Erythroblast (primary cell): ENCODE data around the gene TGFBR1.
"Not testable (repeated sequence)": the region's sequence is repeated elsewhere in the genome, so short reads cannot be mapped to it uniquely, and the experiment has no call there.

ENCODE experiments used
- DNase-seq, 2 experiments: peaks; one replicate each; lab custom pipeline; 2025; lab: John Stamatoyannopoulos, UW
- GATA1 ChIP-seq: IDR thresholded peaks from 2 replicates; pipeline ENCODE4 v1.6.1; 2011; ENCODE audit warnings: low read depth, mild to moderate bottlenecking, control low read depth, low read length, moderate library complexity
- POLR2A ChIP-seq: IDR thresholded peaks from 2 replicates; pipeline ENCODE4 v1.6.1; 2011; ENCODE audit warnings: mild to moderate bottlenecking, low read length

TGFBR1 gene

GRCh38 chr9:99192786-99193465, 88.0 kb downstream of the TGFBR1 start:
- DNase-seq = no peak

GRCh38 chr9:99193466-99193821, 88.5 kb downstream of the TGFBR1 start:
- TF ChIP-seq POLR2A = no peak
- no peak for TF ChIP-seq GATA1
- DNase-seq = no peak

More at GRCh38 chr9:99192786-99193465, 88.0 kb downstream of the TGFBR1 start:
- no peak for TF ChIP-seq GATA1
- no peak for TF ChIP-seq POLR2A

GRCh38 chr9:99196484-99196883, 91.6 kb downstream of the TGFBR1 start:
- not testable (repeated sequence) for DNase-seq

- no peak for TF ChIP-seq POLR2A
- TF ChIP-seq GATA1 = no peak
- DNase-seq = no peak
Measured at GRCh38 chr9:99197124-99197630, 92.3 kb downstream of the TGFBR1 start.

- DNase-seq = no peak
- TF ChIP-seq POLR2A = no peak
- TF ChIP-seq GATA1 = no peak
Measured at GRCh38 chr9:99197987-99198386, 93.1 kb downstream of the TGFBR1 start.

- TF ChIP-seq GATA1 (no peak), POLR2A (no peak)
- DNase-seq = no peak
Measured at GRCh38 chr9:99199938-99200539, 95.1 kb downstream of the TGFBR1 start.

GRCh38 chr9:99201603-99202002, 96.7 kb downstream of the TGFBR1 start:
- TF ChIP-seq GATA1 = no peak
- no peak for TF ChIP-seq POLR2A

More at GRCh38 chr9:99201603-99202002, 96.7 kb downstream of the TGFBR1 start:
- no peak for DNase-seq
